Ovary (tissue), 10 donors: ENCODE data around the gene MRPL47. TPM values are rescaled to one million over a fixed set of nuclear protein-coding genes. Genes with fewer than 3 reads are reported as not detected.
A peak's percentile ranks its signal among the peaks of the same experiment; 100 is the strongest.

Experiments used
- DNase-seq, 5 donors: peaks; one replicate each; pipeline ENCODE4 v3.0.0-alpha.2; 2019 to 2020
- H3K27ac ChIP-seq, 2 donors: fragments of 200-600 bp; one replicate each; pipeline versions ENCODE4 v1.5.1 to v1.8.0; 2019 to 2022
- H3K27me3 ChIP-seq: fragments of 200-600 bp; one replicate; pipeline ENCODE4 v1.8.0; 2022
- H3K36me3 ChIP-seq: fragments of 200-600 bp; sonication (generic); one replicate; pipeline ENCODE4 v1.5.1; 2019
- H3K4me1 ChIP-seq: one replicate; pipeline ENCODE4 v1.8.1; 2013; ENCODE audit warnings: mild to moderate bottlenecking, moderate library complexity; ENCODE audit not compliant: insufficient read depth
- H3K4me3 ChIP-seq: fragments of 200-600 bp; sonication (generic); one replicate; pipeline ENCODE4 v1.5.1; 2017
- H3K9me3 ChIP-seq, 2 donors: fragments of 200-600 bp in 1 of 2; sonication (generic) in 1 of 2; one replicate each; pipeline versions ENCODE4 v1.5.1 to v1.8.1; 2013 to 2019; ENCODE audit warnings: mild to moderate bottlenecking in 1 of 2, moderate library complexity in 1 of 2
- EP300 ChIP-seq: sonication (generic); formaldehyde crosslinking; IDR thresholded peaks from one replicate; pipeline ENCODE4 v1.6.1; 2017; ENCODE audit warnings: antibody characterized with exemption
- POLR2A ChIP-seq: fragments of 450-650 bp; IDR thresholded peaks from one replicate; pipeline ENCODE4 v1.6.1; 2017; ENCODE audit warnings: antibody characterized with exemption, mild to moderate bottlenecking, moderate library complexity
- WGBS, 3 donors: extraction: QIAGEN DNeasy Blood & Tissue Kit in 1 of 3; methylation state at CpG; one replicate each; pipeline versions ENCODE4 v1.1.5 to v1.1.7; 2013 to 2017; 5-methylcytosine and 5-hydroxymethylcytosine counted together
- intact Hi-C, 4 donors: fragments of 100-400 bp; cut with DNase I; formaldehyde crosslinking; loops; one replicate each; pipeline versions ENCODE4 v1.11.0 to v1.15.1; 2022 to 2023
- long read RNA-seq, 3 donors: library from polyadenylated mRNA in 2 of 3; unstranded in 2 of 3; transcript quantifications; one replicate each; pipeline ENCODE4 v2.0.0 and lab custom pipeline, GENCODE V29; 2021 to 2026
- polyA plus RNA-seq, 2 donors: library from polyadenylated mRNA; stranded (reverse); fragments of 200-250 nt in 1 of 2; fragments of 350-450 nt in 1 of 2; fragmentation: Illumina TruSeq in 1 of 2; extraction: RNeasy Lipid Tissue Mini Kit (QIAGEN cat#74804) in 1 of 2; gene quantifications; one replicate each; pipeline ENCODE4 v1.2.3, GENCODE V29; 2013 to 2014
- total RNA-seq, 7 donors: library from RNA; depleted of rRNA in 2 of 7; stranded (reverse); fragments of >200 nt in 2 of 7; fragmentation: NEBNext Ultra II Directional in 3 of 7; extraction: Animal tissue kit (Norgen Biotek cat#: 25700) in 3 of 7; gene quantifications; one replicate each; pipeline versions ENCODE4 v1.1.0 to v1.2.4, GENCODE V29; 2016 to 2023
- TF ChIP-seq, protein P1 (sequence below), 3 donors: fragments of 450-650 bp in 2 of 3; fragments of 200-600 bp in 1 of 3; IDR thresholded peaks; one replicate each; pipeline versions ENCODE4 v1.5.1 to v1.8.0; 2016 to 2022; ENCODE audit warnings: antibody characterized with exemption in 3 of 3, mild to moderate bottlenecking in 1 of 3
- donor health status: DM: no; HTN: no; CAD: no; lungs with moderate emphysema.
- donor health status: DM: no; HTN: no; CAD: no.
- donor health status: Bipolar disorder and iron deficiency.
- donor health status: DM: yes; HTN: yes; CAD: no.
- donor health status: DM: no; HTN: no; CAD: no.
- donor health status: DM: yes; HTN: yes; CAD: no.

The MRPL47 gene
- 10 to 100 TPM; 13.1 to 27.4 (median 21.8) TPM for total RNA-seq
- 10 to 100 TPM; 19.9 to 30.6 TPM for polyA plus RNA-seq
- long read RNA-seq, donor 1, transcript MRPL47-203 (7 exons, 1,370 nt) = major isoform, 19 of 23 reads
- long read RNA-seq, donor 1, partial matches to known transcripts = 0 of 23 reads
- long read RNA-seq, donor 1, other reads (novel, unspliced or antisense) = 2 of 23 reads
- long read RNA-seq, donor 2, transcript MRPL47-203 (7 exons, 1,370 nt) = major isoform, 17 of 17 reads
- long read RNA-seq, donor 2, partial matches to known transcripts = 0 of 17 reads
- long read RNA-seq, donor 2, other reads (novel, unspliced or antisense) = 0 of 17 reads
- long read RNA-seq, donor 3, transcript MRPL47-202 (6 exons, 673 nt) = minor isoform, 6 of 30 reads
- long read RNA-seq, donor 3, transcript MRPL47-203 (7 exons, 1,370 nt) = major isoform, 17 of 30 reads
- long read RNA-seq, donor 3, partial matches to known transcripts = 2 of 30 reads
- long read RNA-seq, donor 3, other reads (novel, unspliced or antisense) = 4 of 30 reads

- WGBS, 3 donors = 0 to 1% (median 1%) methylated on average over 45 of the region's 45 CpGs
- no peaks in the 10 kb centered on the region for H3K4me1 ChIP-seq
- peak within 1 kb of the TSS; percentile 64 to 71 for H3K27ac ChIP-seq
- H3K36me3 ChIP-seq = no peaks in the 10 kb centered on the region
- no peaks in the 10 kb centered on the region for H3K27me3 ChIP-seq
- TF ChIP-seq, protein P1, sequence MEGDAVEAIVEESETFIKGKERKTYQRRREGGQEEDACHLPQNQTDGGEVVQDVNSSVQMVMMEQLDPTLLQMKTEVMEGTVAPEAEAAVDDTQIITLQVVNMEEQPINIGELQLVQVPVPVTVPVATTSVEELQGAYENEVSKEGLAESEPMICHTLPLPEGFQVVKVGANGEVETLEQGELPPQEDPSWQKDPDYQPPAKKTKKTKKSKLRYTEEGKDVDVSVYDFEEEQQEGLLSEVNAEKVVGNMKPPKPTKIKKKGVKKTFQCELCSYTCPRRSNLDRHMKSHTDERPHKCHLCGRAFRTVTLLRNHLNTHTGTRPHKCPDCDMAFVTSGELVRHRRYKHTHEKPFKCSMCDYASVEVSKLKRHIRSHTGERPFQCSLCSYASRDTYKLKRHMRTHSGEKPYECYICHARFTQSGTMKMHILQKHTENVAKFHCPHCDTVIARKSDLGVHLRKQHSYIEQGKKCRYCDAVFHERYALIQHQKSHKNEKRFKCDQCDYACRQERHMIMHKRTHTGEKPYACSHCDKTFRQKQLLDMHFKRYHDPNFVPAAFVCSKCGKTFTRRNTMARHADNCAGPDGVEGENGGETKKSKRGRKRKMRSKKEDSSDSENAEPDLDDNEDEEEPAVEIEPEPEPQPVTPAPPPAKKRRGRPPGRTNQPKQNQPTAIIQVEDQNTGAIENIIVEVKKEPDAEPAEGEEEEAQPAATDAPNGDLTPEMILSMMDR (IDR thresholded peaks at IDR 0.05) = no peak
- no peak for TF ChIP-seq EP300
- TF ChIP-seq POLR2A = peak; percentile 75
- H3K9me3 ChIP-seq = no peaks in the 10 kb centered on the region
- intact Hi-C loops = loop anchor here in 1 of 4 donors (5.0 kb wide), 1 partner anchor 53 kb away; no protein-coding TSS in a partner anchor
- DNase-seq = peak; percentile 92 to 95 (median 93)
- H3K4me3 ChIP-seq = peak within 1 kb of the TSS; percentile 70
These were observed at the start of gene MRPL47, which contains the start of gene NDUFB5 for GRCh38 chr3:179604321-179605078. MRPL47 (minus strand) TSS chr3:179604638; CDS start chr3:179604624, 14 bp downstream. NDUFB5 (plus strand) TSS chr3:179604794; CDS start chr3:179604816, 22 bp downstream.

- H3K4me1 ChIP-seq = peaks cover 6% of the 10 kb centered on the region
- no peaks in the 10 kb centered on the region for H3K36me3 ChIP-seq
- peak overlapping the region; percentile 87 for H3K4me3 ChIP-seq
- WGBS, 3 donors = 0 to 1% (median 1%) methylated on average over 61 to 77 of the region's 77 CpGs
- intact Hi-C loops = no loop called here
- H3K27ac ChIP-seq = peak overlapping the region; percentile 96 to 98
- TF ChIP-seq POLR2A = peak; percentile 17
- TF ChIP-seq, protein P1 (IDR thresholded peaks at IDR 0.05) = no peak
- DNase-seq = peak; percentile 77 to 84 (median 79)
- H3K27me3 ChIP-seq = no peaks in the 10 kb centered on the region
- H3K9me3 ChIP-seq = no peaks in the 10 kb centered on the region
These were observed 48.8 kb upstream of the MRPL47 start for GRCh38 chr3:179653096-179653797.

DNA sequence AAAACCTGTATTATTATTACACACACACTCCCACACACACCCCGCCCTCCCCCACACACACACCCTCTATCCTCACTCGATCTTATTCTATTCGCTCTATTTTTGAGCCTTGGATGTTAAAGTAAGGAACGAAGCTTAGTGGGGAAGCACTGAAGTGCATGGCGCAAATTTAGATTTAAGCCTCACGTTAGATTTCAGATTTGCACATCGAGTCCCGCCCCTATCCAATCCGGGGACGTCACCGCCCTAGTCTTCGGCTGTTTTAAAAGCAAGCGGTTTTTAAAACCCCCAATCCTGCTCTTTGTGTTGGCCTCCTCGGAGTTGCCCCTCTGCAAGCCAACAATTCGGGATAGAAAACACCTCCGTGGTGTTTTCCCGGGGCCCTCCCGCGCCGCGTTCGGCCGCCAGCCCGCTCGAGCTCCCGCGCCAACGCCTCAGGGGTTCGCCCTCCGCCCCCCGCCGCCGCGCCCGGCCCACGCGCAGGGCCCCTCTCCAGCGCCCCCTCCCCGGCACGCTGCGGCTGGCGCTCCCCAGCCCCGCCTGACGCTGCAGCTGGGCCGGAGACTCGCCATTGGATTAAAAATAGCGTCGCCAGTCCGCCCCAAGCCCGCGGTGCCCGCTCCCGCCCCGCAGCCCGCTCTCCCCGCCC, 48.1 kb upstream of the MRPL47 start, which contains the start of gene USP13:
TSS of gene USP13 (plus strand) at position 594 of the 649 bp plus-strand sequence. CDS start 186 bp downstream, outside the sequence.
- peak within 1 kb of the TSS; percentile 87 for H3K4me3 ChIP-seq
- H3K27me3 ChIP-seq = no peaks in the 10 kb centered on the region
- H3K9me3 ChIP-seq = no peaks in the 10 kb centered on the region
- DNase-seq = peak; percentile 67 to 83 (median 79)
- TF ChIP-seq, protein P1 (IDR thresholded peaks at IDR 0.05) = peak in 1 of 3 donors; percentile 17
- TF ChIP-seq EP300 (no peak), POLR2A (peak; percentile 15)
- peaks cover 6% of the 10 kb centered on the region for H3K4me1 ChIP-seq
- H3K27ac ChIP-seq = peak within 1 kb of the TSS; percentile 96 to 98
- intact Hi-C loops = no loop called here
- H3K36me3 ChIP-seq = no peaks in the 10 kb centered on the region
- 0 to 1% (median 1%) methylated on average over 29 to 56 of the region's 56 CpGs for WGBS, 3 donors
